IPS DF 19.7 (cell line): ENCODE data around the gene CORO7.
A peak's percentile ranks its signal among the peaks of the same experiment; 100 is the strongest.
"Not testable (repeated sequence)": the region's sequence is repeated elsewhere in the genome, so short reads cannot be mapped to it uniquely, and the experiment has no call there.

ENCODE experiments used
- DNase-seq: peaks from one replicate; pipeline ENCODE4 v3.0.0-alpha.2; 2013; ENCODE audit warnings: low read depth, low spot score

The CORO7 gene

GRCh38 chr16:4338125-4338582, 78.2 kb downstream of the CORO7 start:
- no peak for DNase-seq

GRCh38 chr16:4337540-4338088, 78.8 kb downstream of the CORO7 start:
- DNase-seq, result no peak

- DNase-seq, result no peak
Observed at GRCh38 chr16:4336701-4337539, 79.5 kb downstream of the CORO7 start.

- DNase-seq, result no peak
Observed at GRCh38 chr16:4334724-4335495, 81.5 kb downstream of the CORO7 start.

- DNase-seq, result not testable (repeated sequence)
Observed at GRCh38 chr16:4333714-4334113, 82.7 kb downstream of the CORO7 start.

GRCh38 chr16:4333308-4333638, 83.1 kb downstream of the CORO7 start:
- DNase-seq, result no peak

- no peak for DNase-seq
Observed at GRCh38 chr16:4332623-4333307, 83.6 kb downstream of the CORO7 start.

GRCh38 chr16:4332083-4332482, 84.3 kb downstream of the CORO7 start:
- no peak for DNase-seq

GRCh38 chr16:4330277-4330874, 86.0 kb downstream of the CORO7 start:
- DNase-seq, result no peak

- DNase-seq, result no peak
Observed at GRCh38 chr16:4328782-4329775, 87.3 kb downstream of the CORO7 start.

- DNase-seq, result peak; percentile 59
Observed at GRCh38 chr16:4328046-4328781, 88.2 kb downstream of the CORO7 start.

- no peak for DNase-seq
Observed at GRCh38 chr16:4327386-4328045, 88.9 kb downstream of the CORO7 start.

GRCh38 chr16:4325253-4325758, 91.1 kb downstream of the CORO7 start:
- no peak for DNase-seq

GRCh38 chr16:4324492-4325252, 91.7 kb downstream of the CORO7 start:
- DNase-seq, result no peak

GRCh38 chr16:4323845-4324488, 92.4 kb downstream of the CORO7 start:
- no peak for DNase-seq

- DNase-seq, result no peak
Observed at GRCh38 chr16:4323071-4323844, 93.1 kb downstream of the CORO7 start.
